IMR-90 (cell line): Measurements from ENCODE around the gene POGLUT2. TPM values are rescaled to one million over a fixed set of nuclear protein-coding genes. Genes with fewer than 3 reads are reported as not detected.

Experiments used
- ATAC-seq: fragments of 200-7000 bp; cut with Tn5 transposase; 2 replicates; pipeline ENCODE4 v1.9.1; 2020; ENCODE audit warnings: low read depth, mild to moderate bottlenecking, moderate library complexity
- BruUV-seq: library from RNA; stranded (reverse); fragments of 400-500 nt; replicated peaks from 2 replicates; lab custom pipeline; 2021; lab: Mats Ljungman, UMichigan
- CTCF ChIA-PET: fragments of 300-600 bp; formaldehyde crosslinking; extraction: SDS; loops from one replicate; lab custom pipeline; 2021; ENCODE audit warnings: antibody characterized with exemption; lab: Yijun Ruan, JAX
- POLR2A ChIA-PET: fragments of 300-600 bp; sonication (Branson Sonifier 250); formaldehyde crosslinking; loops from one replicate; lab custom pipeline; 2022; ENCODE audit warnings: antibody characterized with exemption; ENCODE audit not compliant: unreplicated experiment; lab: Charles Lee
- DNase-seq: peaks from one replicate; pipeline ENCODE4 v3.0.0; 2013
- H2AFZ ChIP-seq: replicated peaks from 2 replicates; pipeline ENCODE3; 2013; ENCODE audit warnings: low read length, mild to moderate bottlenecking; ENCODE audit not compliant: poor library complexity
- H2AK5ac ChIP-seq: 2 replicates; pipeline ENCODE4 v1.6.1; 2013; ENCODE audit warnings: low read depth, low read length, inconsistent platforms
- H2AK9ac ChIP-seq: replicated peaks from 2 replicates; pipeline ENCODE3; 2013; ENCODE audit warnings: mild to moderate bottlenecking, low read depth, low read length, moderate library complexity; ENCODE audit not compliant: poor library complexity
- H2BK120ac ChIP-seq: 2 replicates; pipeline ENCODE4 v1.6.1; 2013; ENCODE audit warnings: low read depth, low read length, inconsistent platforms
- H2BK15ac ChIP-seq: 3 replicates; pipeline ENCODE4 v1.6.1; 2013; ENCODE audit warnings: low read depth, low read length, inconsistent platforms
- H2BK20ac ChIP-seq: 2 replicates; pipeline ENCODE4 v1.6.1; 2013; ENCODE audit warnings: low read depth, mild to moderate bottlenecking, inconsistent platforms, low read length, moderate library complexity
- H2BK5ac ChIP-seq: 2 replicates; pipeline ENCODE4 v1.6.1; 2013; ENCODE audit warnings: mild to moderate bottlenecking, low read depth, low read length, inconsistent platforms; ENCODE audit not compliant: poor library complexity, severe bottlenecking
- H3K14ac ChIP-seq: replicated peaks from 2 replicates; pipeline ENCODE4 v1.6.1; 2013; ENCODE audit warnings: low read depth, low read length, inconsistent platforms
- H3K18ac ChIP-seq: 2 replicates; pipeline ENCODE4 v1.6.1; 2013; ENCODE audit warnings: low read depth, low read length, control low read depth
- H3K23ac ChIP-seq: 2 replicates; pipeline ENCODE4 v1.6.1; 2013; ENCODE audit warnings: low read depth, low read length, inconsistent platforms
- H3K27ac ChIP-seq: 2 replicates; pipeline ENCODE4 v1.5.1; 2013; ENCODE audit warnings: mild to moderate bottlenecking, control low read depth, low read length; ENCODE audit not compliant: insufficient read depth
- H3K27me3 ChIP-seq: 2 replicates; pipeline ENCODE4 v1.6.1; 2013; ENCODE audit warnings: low read length; ENCODE audit not compliant: control insufficient read depth, insufficient read depth
- H3K36me3 ChIP-seq: 2 replicates; pipeline ENCODE4 v1.6.1; 2013; ENCODE audit warnings: low read length, mixed read lengths; ENCODE audit not compliant: control insufficient read depth, insufficient read depth
- H3K4ac ChIP-seq: 2 replicates; pipeline ENCODE4 v1.6.1; 2013; ENCODE audit warnings: low read depth, low read length, inconsistent platforms
- H3K4me1 ChIP-seq: 2 replicates; pipeline ENCODE4 v1.6.1; 2013; ENCODE audit warnings: low read length, mixed read lengths; ENCODE audit not compliant: control insufficient read depth, insufficient read depth
- H3K4me2 ChIP-seq: 2 replicates; pipeline ENCODE4 v1.6.1; 2013; ENCODE audit warnings: low read depth, mild to moderate bottlenecking, control low read depth, low read length, moderate library complexity
- H3K4me3 ChIP-seq: 2 replicates; pipeline ENCODE4 v1.5.1; 2013; ENCODE audit warnings: low read depth, mild to moderate bottlenecking, control low read depth, low read length, moderate library complexity; ENCODE audit not compliant: insufficient read depth
- H3K56ac ChIP-seq: 2 replicates; pipeline ENCODE4 v1.6.1; 2013; ENCODE audit warnings: low read length, inconsistent platforms; ENCODE audit not compliant: insufficient read depth; ENCODE audit errors: extremely low read depth
- H3K79me1 ChIP-seq, 2 experiments: 2 replicates each; pipeline ENCODE4 v1.6.1; 2013; ENCODE audit warnings: low read length in 2 of 2, inconsistent platforms in 1 of 2, low read depth in 1 of 2
- H3K9ac ChIP-seq: 2 replicates; pipeline ENCODE4 v1.6.1; 2013; ENCODE audit warnings: low read depth, low read length, control low read depth
- H3K9me1 ChIP-seq: 2 replicates; pipeline ENCODE4 v1.6.1; 2013; ENCODE audit warnings: low read length, inconsistent platforms; ENCODE audit not compliant: insufficient read depth
- H3K9me3 ChIP-seq: 2 replicates; pipeline ENCODE4 v1.6.1; 2013; ENCODE audit warnings: low read length; ENCODE audit not compliant: control insufficient read depth, insufficient read depth
- H4K20me1 ChIP-seq: 2 replicates; pipeline ENCODE4 v1.6.1; 2013; ENCODE audit warnings: low read length, inconsistent platforms; ENCODE audit not compliant: insufficient read depth
- H4K5ac ChIP-seq: 2 replicates; pipeline ENCODE4 v1.6.1; 2013; ENCODE audit warnings: mild to moderate bottlenecking, low read depth, low read length, control low read depth
- H4K8ac ChIP-seq, 2 experiments: 2 replicates each; pipeline ENCODE4 v1.6.1; 2013; ENCODE audit warnings: low read depth in 2 of 2, low read length in 2 of 2, control low read depth in 1 of 2, inconsistent platforms in 1 of 2
- H4K91ac ChIP-seq: 2 replicates; pipeline ENCODE4 v1.6.1; 2013; ENCODE audit warnings: low read depth, low read length, inconsistent platforms; ENCODE audit not compliant: insufficient read depth
- BHLHE40 ChIP-seq: fragments of 150-350 bp; IDR thresholded peaks from 2 replicates; pipeline ENCODE4 v1.6.1; 2016; ENCODE audit warnings: mild to moderate bottlenecking, low read depth, low read length
- CEBPB ChIP-seq: IDR thresholded peaks from 2 replicates; pipeline ENCODE4 v1.6.1; 2012; ENCODE audit warnings: low read depth, low read length, improper control_type of control experiment
- ELK1 ChIP-seq: fragments of 150-350 bp; IDR thresholded peaks from 2 replicates; pipeline ENCODE4 v1.6.1; 2016; ENCODE audit warnings: low read depth, mild to moderate bottlenecking, low read length, moderate library complexity, borderline replicate concordance
- FOS ChIP-seq: fragments of 150-350 bp; IDR thresholded peaks from 2 replicates; pipeline ENCODE4 v1.6.1; 2016; ENCODE audit warnings: low read depth, low read length
- MAFK ChIP-seq: IDR thresholded peaks from 2 replicates; pipeline ENCODE4 v1.6.1; 2012; ENCODE audit warnings: low read depth, low read length, improper control_type of control experiment
- MAZ ChIP-seq: IDR thresholded peaks from 2 replicates; pipeline ENCODE4 v1.6.1; 2012; ENCODE audit warnings: low read depth, mild to moderate bottlenecking, low read length, improper control_type of control experiment, moderate library complexity, borderline replicate concordance
- MXI1 ChIP-seq: IDR thresholded peaks from 2 replicates; pipeline ENCODE4 v1.6.1; 2012; ENCODE audit warnings: low read depth, mild to moderate bottlenecking, low read length, moderate library complexity, borderline replicate concordance
- POLR2A ChIP-seq: IDR thresholded peaks from 2 replicates; pipeline ENCODE4 v1.6.1; 2012; ENCODE audit warnings: mild to moderate bottlenecking, low read depth, low read length
- RAD21 ChIP-seq: IDR thresholded peaks from 2 replicates; pipeline ENCODE4 v1.6.1; 2012; ENCODE audit warnings: low read length, improper control_type of control experiment
- RFX5 ChIP-seq: IDR thresholded peaks from 2 replicates; pipeline ENCODE4 v1.8.0; 2012; ENCODE audit warnings: low read depth, mild to moderate bottlenecking, low read length, moderate library complexity
- USF2 ChIP-seq: fragments of 150-350 bp; IDR thresholded peaks from 2 replicates; pipeline ENCODE4 v1.6.1; 2017; ENCODE audit warnings: mild to moderate bottlenecking, antibody characterized with exemption, low read length, low read depth
- WGBS, 2 experiments: methylation state at CpG; one replicate each; pipeline versions ENCODE4 v1.1.5 to v1.1.7; 2013; ENCODE audit warnings: missing lambda C conversion rate in 2 of 2; ENCODE audit not compliant: insufficient read length in 1 of 2; ENCODE audit errors: extremely low coverage in 2 of 2; 5-methylcytosine and 5-hydroxymethylcytosine counted together
- dilution Hi-C: fragments of 300-500 bp; cut with HindIII; formaldehyde crosslinking; loops from one replicate; pipeline ENCODE4 v1.14.3; 2018; ENCODE audit warnings: low sequenced_read_pairs; ENCODE audit not compliant: unreplicated experiment
- in situ Hi-C: fragments of 300-500 bp; cut with MboI; formaldehyde crosslinking; loops from 3 replicates; pipeline ENCODE4 v1.14.3; 2019; ENCODE audit warnings: low sequenced_read_pairs, inconsistent platforms, mixed read lengths
- intact Hi-C: fragments of 100-400 bp; cut with micrococcal nuclease; formaldehyde crosslinking; loops from 2 replicates; pipeline ENCODE4 v1.10.0; 2022
- polyA plus RNA-seq, 3 experiments: library from polyadenylated mRNA; depleted of rRNA; stranded (reverse); fragments of >200 nt; gene quantifications; 2 replicates each; pipeline ENCODE4 v1.2.3, GENCODE V29; 2012; ENCODE audit warnings: low replicate concordance in 1 of 3
- total RNA-seq: library from RNA; depleted of rRNA; stranded (reverse); fragments of >200 nt; gene quantifications from 2 replicates; pipeline ENCODE4 v1.2.3, GENCODE V29; 2012

Gene POGLUT2
- total and polyA plus RNA-seq, 2 of the 4 experiments (the other 2 are of a cell fraction) = 10.6 to 14.3 TPM

GRCh38 chr13:102845630-102846260, 47.0 kb upstream of the POGLUT2 start, which contains the start of gene ERCC5:
TSS of gene ERCC5 (plus strand) at chr13:102846032. CDS start at chr13:102846267, 235 bp downstream.
- Histone ChIP-seq H4K8ac (peak within 1 kb of the TSS; percentile 94 to 97), H3K4ac (peak within 1 kb of the TSS; percentile 92), H3K18ac (peak within 1 kb of the TSS; percentile 72), H2BK20ac (no peak within 1 kb of the TSS), H3K79me1 (peaks cover 8 to 31% of the 10 kb centered on the region in 2 experiments; a peak in 3 of 4 replicates), H2BK120ac (peak within 1 kb of the TSS; percentile 71), H3K27me3 (no peaks in the 10 kb centered on the region), H3K9me3 (no peaks in the 10 kb centered on the region), H3K4me3 (peak within 1 kb of the TSS; percentile 63), H3K14ac (peak within 1 kb of the TSS; percentile 91), H3K56ac (peak within 1 kb of the TSS; percentile 88), H3K4me2 (peak within 1 kb of the TSS; percentile 96), H3K4me1 (peaks cover 4% of the 10 kb centered on the region), H3K9ac (peak within 1 kb of the TSS; percentile 84), H4K91ac (peak within 1 kb of the TSS; percentile 89), H4K20me1 (peaks cover 8% of the 10 kb centered on the region; the same call in 1 of the 2 replicates), H2AFZ (peak within 1 kb of the TSS; percentile 98), H3K27ac (peak within 1 kb of the TSS; percentile 85), H2AK5ac (peak within 1 kb of the TSS; percentile 31; the same call in 1 of the 2 replicates), H4K5ac (peak within 1 kb of the TSS; percentile 86), H3K9me1 (no peaks in the 10 kb centered on the region), H2AK9ac (peak within 1 kb of the TSS; percentile 94), H2BK5ac (peak within 1 kb of the TSS; percentile 91), H2BK15ac (no peak within 1 kb of the TSS), H3K36me3 (no peaks in the 10 kb centered on the region), H3K23ac (peak within 1 kb of the TSS; percentile 91)
- dilution Hi-C loops = no loop called here
- TSS peak; percentile 35 for BruUV-seq
- peak; percentile 95 for DNase-seq
- in situ Hi-C loops = loop anchor here (5.0 kb wide), 1 partner anchor 248 kb away; the partner anchor contains the start of gene TPP2
- intact Hi-C loops = loop anchor here (1.0 to 5.0 kb wide), 4 partner anchors 45 to 193 kb away; partner anchors contain the start of gene TEX30
- CTCF ChIA-PET = interaction anchor here (0.8 to 1.5 kb wide), 4 partner anchors 46 to 272 kb away, joined by 3 to 6 read pairs (median 3); no protein-coding TSS in a partner anchor
- POLR2A ChIA-PET = interaction anchor here (0.5 to 0.6 kb wide), 3 partner anchors 46 to 1734 kb away, joined by 3 to 4 read pairs (median 3); no protein-coding TSS in a partner anchor
- ATAC-seq = peak; percentile 87
- WGBS, 2 experiments = 2% methylated on average over 16 of the region's 49 CpGs; no CpG with 5 or more reads in 1 of the 2 experiments
- TF ChIP-seq MXI1 = peak; percentile 63
- TF ChIP-seq RAD21 = no peak
- peak; percentile 75; the same call in 1 of the 2 replicates for TF ChIP-seq POLR2A
- TF ChIP-seq BHLHE40 = no peak; the same call in 1 of the 2 replicates
- TF ChIP-seq ELK1 = no peak
- TF ChIP-seq CEBPB = peak; percentile 52
- peak; percentile 1; the same call in 1 of the 2 replicates for TF ChIP-seq MAFK
- peak; percentile 84; the same call in 1 of the 2 replicates for TF ChIP-seq MAZ
- TF ChIP-seq USF2 = peak; percentile 29; the same call in 1 of the 2 replicates
- TF ChIP-seq FOS = no peak
- no peak for TF ChIP-seq RFX5
